ENCODE results near the gene RALGPS1.

Gene RALGPS1

GRCh38 chr9:127099664-127100063, 185.1 kb downstream of the RALGPS1 start:
- no peak for DNase-seq (ENCODE audit: low read depth)

DNA sequence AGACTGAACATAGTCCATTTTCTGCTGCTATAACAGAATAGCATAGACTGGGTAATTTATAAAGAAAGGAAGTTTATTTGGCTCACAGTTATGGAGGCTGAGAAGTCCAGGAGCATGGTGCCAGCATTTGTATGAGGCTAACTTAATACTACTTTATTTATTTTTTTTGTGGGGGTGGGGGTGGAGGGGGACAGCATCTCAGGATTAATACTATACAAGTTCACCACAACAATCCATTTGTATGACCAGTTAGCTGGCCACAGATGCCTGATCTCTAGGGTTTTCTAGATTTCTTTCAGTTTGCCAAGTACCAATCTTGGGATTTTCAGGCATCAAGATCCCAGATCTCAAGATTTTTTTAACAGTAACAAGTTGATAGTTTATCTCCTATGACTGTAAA, 187.6 kb downstream of the RALGPS1 start:
- no peak for DNase-seq (ENCODE audit: low read depth)

GRCh38 chr9:127102788-127103187, 188.2 kb downstream of the RALGPS1 start:
- DNase-seq (ENCODE audit: low read depth), result no peak

- no peak for DNase-seq (ENCODE audit: low read depth)
Observed at GRCh38 chr9:127104581-127105311, 190.2 kb downstream of the RALGPS1 start.

GRCh38 chr9:127105805-127106465, 191.4 kb downstream of the RALGPS1 start:
- no peak for DNase-seq (ENCODE audit: low read depth)

GRCh38 chr9:127106466-127106855, 191.9 kb downstream of the RALGPS1 start:
- no peak for DNase-seq (ENCODE audit: low read depth)

DNA sequence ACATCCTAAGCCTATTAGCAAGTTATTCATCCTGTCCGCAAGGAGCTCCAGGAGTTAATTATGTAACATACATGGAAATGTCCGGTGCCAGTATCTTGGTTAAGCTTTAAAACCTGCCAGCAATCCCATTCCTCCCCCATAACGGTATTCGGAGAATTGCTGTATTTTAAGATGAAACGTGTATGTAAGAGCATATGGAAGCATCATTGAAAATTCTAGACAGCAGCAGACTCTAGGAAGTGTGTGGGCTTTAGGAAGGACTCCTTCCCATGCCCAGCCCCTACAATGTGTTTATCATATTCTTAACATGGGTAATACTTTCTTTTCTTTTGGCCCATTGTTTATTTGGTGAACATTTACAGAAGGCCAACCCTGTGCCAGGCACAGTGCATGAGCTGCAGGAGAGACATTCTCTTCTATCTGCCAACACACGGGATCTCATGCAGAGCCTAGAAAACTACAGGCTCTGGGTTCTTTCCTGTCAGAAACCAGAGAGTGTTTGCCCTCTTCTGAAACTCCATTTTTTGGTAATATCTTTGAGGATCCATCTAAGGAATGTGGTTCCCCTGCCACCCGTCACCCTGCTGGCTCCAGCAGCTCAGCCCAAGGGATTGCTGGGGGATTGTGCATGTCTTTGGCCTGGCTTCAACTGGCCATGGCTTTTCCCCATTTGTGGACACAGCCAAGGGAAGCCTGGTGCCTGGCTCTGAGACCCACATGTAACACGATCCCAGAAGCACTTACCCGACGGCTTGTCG, 192.8 kb downstream of the RALGPS1 start:
- no peak for DNase-seq (ENCODE audit: low read depth)

- DNase-seq (ENCODE audit: low read depth), result no peak
Observed at GRCh38 chr9:127107929-127108876, 193.6 kb downstream of the RALGPS1 start.

- DNase-seq (ENCODE audit: low read depth), result no peak
Observed at GRCh38 chr9:127109212-127109711, 194.7 kb downstream of the RALGPS1 start.

GRCh38 chr9:127112056-127112455, 197.5 kb downstream of the RALGPS1 start:
- no peak for DNase-seq (ENCODE audit: low read depth)

DNA sequence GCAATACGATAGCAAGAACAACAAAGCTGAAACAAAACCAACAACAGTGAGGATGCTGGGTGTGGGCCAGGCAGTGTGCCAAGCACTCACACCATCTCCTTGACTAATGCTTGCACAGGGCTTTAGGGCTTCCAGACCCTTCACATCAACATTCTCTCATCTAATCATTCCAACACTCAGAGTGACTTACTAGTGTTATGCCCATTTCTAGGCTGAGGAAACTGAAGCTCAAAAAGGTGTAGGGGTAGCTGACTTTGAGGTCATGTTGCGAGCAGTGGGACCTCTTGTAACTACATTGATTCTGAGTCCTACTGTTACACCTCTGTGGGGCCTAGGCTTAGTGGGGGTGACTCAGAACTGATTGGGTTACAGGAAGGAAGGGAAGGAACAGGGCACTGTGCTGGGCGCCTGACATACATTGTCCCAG, 198.2 kb downstream of the RALGPS1 start:
- DNase-seq (ENCODE audit: low read depth), result no peak

DNA sequence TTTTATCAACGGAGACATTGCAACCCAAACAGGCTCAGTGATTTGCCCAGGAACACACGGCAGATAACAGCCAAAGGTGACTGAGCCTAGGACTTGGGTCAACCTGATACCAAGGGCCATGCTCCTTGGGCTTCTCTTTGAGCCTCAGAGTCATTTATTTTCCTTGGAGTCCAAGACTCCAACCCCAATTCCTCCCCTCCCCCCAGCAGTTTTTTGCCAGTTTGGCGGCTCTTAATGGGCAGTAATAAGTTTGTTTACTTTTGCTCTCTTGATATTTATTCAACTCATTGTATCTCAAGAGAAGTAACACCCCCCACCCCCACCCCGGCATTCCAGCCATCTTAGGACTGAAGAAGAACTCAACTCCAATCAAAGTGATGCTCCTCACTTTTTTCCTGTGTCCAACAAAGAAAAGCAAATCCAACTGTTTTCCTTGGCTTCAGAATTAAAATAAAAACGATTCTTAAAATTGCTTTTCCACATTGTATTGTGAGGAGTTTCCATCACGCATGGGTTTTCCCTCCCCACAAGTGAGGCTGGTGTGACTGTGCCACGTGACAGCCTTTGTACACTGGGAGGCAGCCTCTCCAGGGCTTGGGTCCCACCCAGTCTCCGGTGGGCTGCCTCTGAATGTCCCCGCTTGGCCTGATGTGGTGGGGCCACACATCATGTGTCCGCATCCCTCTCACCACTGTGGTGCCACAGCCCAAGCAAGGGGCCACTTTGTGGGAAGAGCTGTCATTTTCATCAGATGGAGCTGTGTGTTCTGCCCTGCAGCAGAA, 198.8 kb downstream of the RALGPS1 start:
- DNase-seq (ENCODE audit: low read depth), result no peak

DNA sequence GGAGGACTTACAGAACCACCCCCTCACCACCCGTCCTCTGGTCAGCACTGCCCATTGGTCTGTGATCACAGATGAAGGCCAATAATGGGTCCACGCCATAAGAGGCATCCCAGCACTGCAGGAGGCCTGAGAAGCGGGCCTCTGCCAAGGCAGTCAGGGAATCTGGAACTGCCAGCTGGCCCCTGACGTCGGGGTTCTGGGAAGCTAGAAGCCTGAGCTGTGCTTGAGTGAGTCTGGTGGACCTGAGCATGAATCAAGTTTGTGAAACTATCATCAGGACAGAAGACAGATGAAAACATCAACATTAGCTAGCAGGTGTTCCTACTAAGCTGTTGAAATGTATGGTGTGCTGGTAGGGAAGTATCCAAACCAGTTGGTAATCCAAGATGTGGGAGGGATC, 200.0 kb downstream of the RALGPS1 start:
- no peak for DNase-seq (ENCODE audit: low read depth)

- DNase-seq (ENCODE audit: low read depth), result no peak
Observed at GRCh38 chr9:127116088-127116726, 201.6 kb downstream of the RALGPS1 start.

- no peak for DNase-seq (ENCODE audit: low read depth)
Observed at GRCh38 chr9:127116957-127117356, 202.4 kb downstream of the RALGPS1 start.

DNA sequence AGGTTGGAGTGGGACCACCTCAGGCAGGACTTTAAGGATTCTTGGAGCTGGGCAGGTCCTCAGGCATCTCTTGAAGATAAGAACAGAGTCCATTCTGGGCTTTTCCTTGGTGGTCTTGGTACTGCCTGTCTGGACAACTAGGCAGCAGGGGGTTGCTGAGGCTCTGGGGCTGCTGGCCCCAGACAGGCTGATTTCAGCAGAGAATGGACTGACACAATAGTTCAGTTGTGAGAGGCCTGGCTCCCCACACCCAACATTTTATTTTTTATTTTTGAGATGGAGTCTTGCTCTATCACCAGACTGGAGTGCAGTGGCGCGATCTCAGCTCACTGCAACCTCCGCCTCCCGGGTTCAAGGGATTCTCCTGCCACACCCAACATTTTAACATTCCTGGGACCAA, 203.2 kb downstream of the RALGPS1 start:
- DNase-seq (ENCODE audit: low read depth), result no peak

DNA sequence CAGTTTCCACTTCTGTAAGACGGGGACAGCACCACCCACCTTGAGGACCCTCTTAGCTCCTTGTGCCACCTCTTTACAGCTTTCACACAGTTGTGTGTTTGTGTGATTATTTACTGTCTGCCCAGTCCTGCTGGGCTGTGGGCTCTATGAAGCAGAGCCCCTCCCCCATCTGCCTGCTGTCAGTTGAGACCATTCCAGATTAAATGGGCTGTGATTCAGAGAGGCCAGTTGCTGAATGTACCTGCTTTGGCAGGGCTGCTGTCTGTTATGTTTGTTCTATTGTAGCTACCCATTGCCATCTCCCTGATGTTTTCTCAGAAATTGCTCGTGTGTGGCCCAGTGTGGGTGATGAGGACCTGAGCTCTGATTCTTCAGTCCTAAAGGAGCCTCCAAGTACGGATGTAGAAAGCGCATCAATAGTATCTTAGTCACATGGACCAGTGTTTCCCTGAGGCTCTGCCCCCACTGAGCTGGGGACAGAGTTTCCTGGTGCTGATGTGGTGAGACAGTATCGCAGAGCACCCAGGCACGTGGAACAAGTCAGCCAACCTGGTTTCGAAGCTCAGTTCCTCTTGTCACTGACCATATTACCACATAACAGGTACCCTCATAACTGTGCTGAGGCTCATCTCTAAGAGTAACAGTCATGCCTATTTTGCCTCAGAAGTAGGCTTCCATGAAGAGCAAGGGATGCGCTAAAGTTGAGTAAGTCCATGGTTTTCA, 204.2 kb downstream of the RALGPS1 start:
- DNase-seq (ENCODE audit: low read depth), result no peak

GRCh38 chr9:127119320-127119709, 204.7 kb downstream of the RALGPS1 start:
- DNase-seq (ENCODE audit: low read depth), result no peak

- DNase-seq (ENCODE audit: low read depth), result no peak
Observed at GRCh38 chr9:127121628-127122175, 207.1 kb downstream of the RALGPS1 start.
